Measurements from ENCODE around the gene KLK15.

The KLK15 gene

DNA sequence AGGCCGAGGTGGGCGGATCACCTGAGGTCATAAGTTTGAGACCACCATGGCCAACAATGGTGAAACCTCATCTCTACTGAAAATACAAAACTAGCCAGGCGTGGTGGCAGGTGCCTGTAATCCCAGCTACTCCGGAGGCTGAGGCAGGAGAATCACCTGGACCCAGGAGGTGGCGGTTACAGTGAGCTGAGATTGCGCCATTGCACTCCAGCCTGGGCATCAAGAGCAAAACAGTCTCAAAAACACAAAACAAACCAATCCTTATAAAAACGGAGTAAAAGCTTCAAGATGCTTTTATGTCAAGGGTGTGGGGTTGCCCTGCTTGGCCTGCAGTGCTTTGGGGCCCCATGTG is 36.0 kb downstream of the KLK15 start:
- Histone ChIP-seq H3K4me3 (ENCODE audit: low read depth, low read length) (no peak overlapping the region), H3K27me3 (no peaks in the 10 kb centered on the region), H3K4me1 (peaks cover 16% of the 10 kb centered on the region), H3K36me3 (peaks cover 61% of the 10 kb centered on the region), H3K9me3 (no peaks in the 10 kb centered on the region)
- no peak for TF ChIP-seq CTCF (IDR thresholded peaks at IDR 0.05; ENCODE audit: low read depth, low read length)
- DNase-seq = no peak

- no peak overlapping the region for H3K4me3 ChIP-seq (ENCODE audit: low read depth, low read length)
- peaks cover 55% of the 10 kb centered on the region for H3K36me3 ChIP-seq
- H3K9me3 ChIP-seq = no peaks in the 10 kb centered on the region
- no peaks in the 10 kb centered on the region for H3K27me3 ChIP-seq
- no peak for TF ChIP-seq CTCF (IDR thresholded peaks at IDR 0.05; ENCODE audit: low read depth, low read length)
- DNase-seq = no peak
- peaks cover 14% of the 10 kb centered on the region for H3K4me1 ChIP-seq
Measured at GRCh38 chr19:50796634-50797428, 36.5 kb downstream of the KLK15 start.

DNA sequence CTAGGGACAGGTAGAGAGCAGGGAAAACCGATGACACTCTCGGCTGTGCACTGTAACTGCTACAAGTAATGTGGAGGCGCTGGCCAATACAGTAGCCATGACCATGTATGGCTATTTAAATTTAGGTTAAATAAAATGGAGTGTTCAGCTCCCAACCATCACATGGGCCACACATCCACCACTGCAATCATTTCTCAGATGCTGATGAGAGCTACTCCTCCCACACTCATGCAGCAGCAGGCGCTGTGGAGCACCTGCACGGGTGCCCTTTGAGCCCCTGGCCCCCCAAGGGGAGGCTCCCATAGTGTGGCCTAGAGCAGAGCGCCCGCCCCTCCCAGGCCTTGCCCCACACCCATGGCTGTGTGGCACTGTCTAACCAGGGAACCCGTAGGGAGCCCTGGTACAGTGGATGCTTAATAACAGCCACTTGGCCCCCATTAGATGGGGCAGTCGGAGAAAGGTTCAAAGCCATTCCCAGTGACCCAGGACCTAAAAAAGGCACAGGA is 37.2 kb downstream of the KLK15 start:
- Histone ChIP-seq H3K4me1 (peaks cover 14% of the 10 kb centered on the region), H3K4me3 (ENCODE audit: low read depth, low read length) (no peak overlapping the region), H3K9me3 (no peaks in the 10 kb centered on the region), H3K36me3 (peaks cover 49% of the 10 kb centered on the region), H3K27me3 (no peaks in the 10 kb centered on the region)
- 0 out of 2 replicates have a peak, but pooled peaks have one; percentile 11 for TF ChIP-seq CTCF (IDR thresholded peaks at IDR 0.05; ENCODE audit: low read depth, low read length)
- DNase-seq = no peak

- no peaks in the 10 kb centered on the region for H3K27me3 ChIP-seq
- TF ChIP-seq CTCF (IDR thresholded peaks at IDR 0.05; ENCODE audit: low read depth, low read length) = no peak
- H3K4me3 ChIP-seq (ENCODE audit: low read depth, low read length) = no peak overlapping the region
- peaks cover 45% of the 10 kb centered on the region for H3K36me3 ChIP-seq
- H3K9me3 ChIP-seq = no peaks in the 10 kb centered on the region
- peaks cover 14% of the 10 kb centered on the region for H3K4me1 ChIP-seq
- no peak for DNase-seq
Measured at GRCh38 chr19:50795664-50796073, 37.7 kb downstream of the KLK15 start.

GRCh38 chr19:50794876-50795663 is 38.3 kb downstream of the KLK15 start:
- DNase-seq = peak; percentile 61

More at GRCh38 chr19:50794876-50795663, 38.3 kb downstream of the KLK15 start:
- Histone ChIP-seq H3K9me3 (no peaks in the 10 kb centered on the region), H3K27me3 (no peaks in the 10 kb centered on the region), H3K36me3 (peaks cover 42% of the 10 kb centered on the region), H3K4me3 (ENCODE audit: low read depth, low read length) (no peak overlapping the region), H3K4me1 (peaks cover 14% of the 10 kb centered on the region)
- TF ChIP-seq CTCF (IDR thresholded peaks at IDR 0.05; ENCODE audit: low read depth, low read length) = peak; percentile 41
